Suppressor macrophage treated with lipopolysaccharide for 1 hour (primary cell): ENCODE results near the gene SKP1.
A peak's percentile ranks its signal among the peaks of the same experiment; 100 is the strongest.

Experiments used
- DNase-seq, 3 donors: peaks; one replicate each; pipeline ENCODE4 v3.0.0-alpha.2; 2020 to 2022

SKP1 gene

GRCh38 chr5:134128648-134128995 is 48.1 kb downstream of the SKP1 start:
- no peak for DNase-seq

GRCh38 chr5:134127988-134128647 is 48.6 kb downstream of the SKP1 start:
- no peak for DNase-seq

- peak; percentile 61 to 74 (median 74) for DNase-seq
Observed at GRCh38 chr5:134127376-134127861, 49.3 kb downstream of the SKP1 start.

- peak in 1 of 3 donors; percentile 34 for DNase-seq
Observed at GRCh38 chr5:134125039-134126015, 51.4 kb downstream of the SKP1 start.

- DNase-seq = no peak
Observed at GRCh38 chr5:134124289-134125038, 52.3 kb downstream of the SKP1 start.

GRCh38 chr5:134123360-134123759 is 53.4 kb downstream of the SKP1 start:
- DNase-seq = no peak

- no peak for DNase-seq
Observed at GRCh38 chr5:134122530-134122929, 54.2 kb downstream of the SKP1 start.

- no peak for DNase-seq
Observed at GRCh38 chr5:134120386-134121138, 56.2 kb downstream of the SKP1 start.

- DNase-seq = no peak
Observed at GRCh38 chr5:134119720-134120119, 57.0 kb downstream of the SKP1 start.

- DNase-seq = no peak
Observed at GRCh38 chr5:134118212-134118835, 58.4 kb downstream of the SKP1 start.

- DNase-seq = no peak
Observed at GRCh38 chr5:134116789-134117761, 59.7 kb downstream of the SKP1 start.

- no peak for DNase-seq
Observed at GRCh38 chr5:134116286-134116685, 60.5 kb downstream of the SKP1 start.

GRCh38 chr5:134115806-134116175 is 61.0 kb downstream of the SKP1 start:
- DNase-seq = no peak

- peak in 2 of 3 donors; percentile 22 to 34 for DNase-seq
Observed at GRCh38 chr5:134114886-134115805, 61.6 kb downstream of the SKP1 start.

GRCh38 chr5:134113902-134114875 is 62.6 kb downstream of the SKP1 start, which contains the start of gene TCF7:
Gene TCF7, plus strand, starts transcription at chr5:134114681. Its CDS starts 226 bp downstream, at chr5:134114907.
- DNase-seq = peak; percentile 84 to 94 (median 90)

GRCh38 chr5:134113363-134113889 is 63.3 kb downstream of the SKP1 start:
- DNase-seq = no peak

GRCh38 chr5:134112726-134113362 is 63.9 kb downstream of the SKP1 start:
- DNase-seq = no peak
